Astrocyte (in vitro differentiated cells and primary cell): ENCODE data around the gene GNAQ.

Experiments used
- EZH2 ChIP-seq: IDR thresholded peaks from 2 replicates; pipeline ENCODE4 v1.6.1; 2012; ENCODE audit warnings: mild to moderate bottlenecking, low read length, inconsistent platforms; ENCODE audit not compliant: insufficient read depth
- TF ChIP-seq, protein P1 (sequence below): IDR thresholded peaks from 2 replicates; pipeline ENCODE4 v1.5.1; 2011; ENCODE audit warnings: low read depth, mild to moderate bottlenecking, inconsistent platforms, low read length, moderate library complexity; ENCODE audit not compliant: insufficient read depth

DNA sequence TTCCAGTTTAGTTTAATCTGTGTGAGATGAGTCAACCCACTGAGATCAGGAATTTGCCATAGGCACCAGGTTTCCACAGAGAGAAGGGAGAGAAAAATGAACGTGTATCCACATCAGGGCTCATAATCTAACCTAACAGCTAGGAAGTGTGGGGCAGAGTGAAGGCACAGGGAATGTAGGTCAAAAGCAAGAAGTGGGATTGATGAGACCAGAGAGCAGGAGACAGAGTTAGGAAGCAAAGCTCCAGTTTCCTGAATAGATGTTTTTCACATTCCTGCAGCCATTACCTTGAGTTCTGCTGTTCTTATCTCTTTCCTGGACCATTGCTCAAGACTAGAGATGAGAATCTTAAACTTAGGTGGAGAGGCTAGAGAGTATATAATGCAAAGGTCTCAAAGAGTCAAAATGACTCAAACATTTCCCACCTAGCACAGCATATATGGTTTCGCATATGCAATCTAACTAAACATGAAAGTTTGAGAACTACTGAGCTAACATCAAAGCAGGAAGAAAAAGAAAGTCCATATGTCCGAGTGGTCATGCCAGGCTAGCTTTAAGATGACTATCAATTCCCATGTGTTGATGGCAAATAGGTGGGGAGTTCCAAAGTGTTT is 41.1 kb upstream of the GNAQ start:
- TF ChIP-seq, protein P1, sequence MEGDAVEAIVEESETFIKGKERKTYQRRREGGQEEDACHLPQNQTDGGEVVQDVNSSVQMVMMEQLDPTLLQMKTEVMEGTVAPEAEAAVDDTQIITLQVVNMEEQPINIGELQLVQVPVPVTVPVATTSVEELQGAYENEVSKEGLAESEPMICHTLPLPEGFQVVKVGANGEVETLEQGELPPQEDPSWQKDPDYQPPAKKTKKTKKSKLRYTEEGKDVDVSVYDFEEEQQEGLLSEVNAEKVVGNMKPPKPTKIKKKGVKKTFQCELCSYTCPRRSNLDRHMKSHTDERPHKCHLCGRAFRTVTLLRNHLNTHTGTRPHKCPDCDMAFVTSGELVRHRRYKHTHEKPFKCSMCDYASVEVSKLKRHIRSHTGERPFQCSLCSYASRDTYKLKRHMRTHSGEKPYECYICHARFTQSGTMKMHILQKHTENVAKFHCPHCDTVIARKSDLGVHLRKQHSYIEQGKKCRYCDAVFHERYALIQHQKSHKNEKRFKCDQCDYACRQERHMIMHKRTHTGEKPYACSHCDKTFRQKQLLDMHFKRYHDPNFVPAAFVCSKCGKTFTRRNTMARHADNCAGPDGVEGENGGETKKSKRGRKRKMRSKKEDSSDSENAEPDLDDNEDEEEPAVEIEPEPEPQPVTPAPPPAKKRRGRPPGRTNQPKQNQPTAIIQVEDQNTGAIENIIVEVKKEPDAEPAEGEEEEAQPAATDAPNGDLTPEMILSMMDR, result no peak
- no peak for TF ChIP-seq EZH2
